SK-N-SH treated with all-trans-retinoic acid at 6 μM for 48 hours (cell line): ENCODE measurements around the gene ALDH1B1.

Experiments used
- CSRNP3 ChIP-seq: fragments of 250-450 bp; sonication (Bioruptor Pico); IDR thresholded peaks from 2 replicates; pipeline ENCODE4 v1.5.1; 2021; ENCODE audit warnings: mild to moderate bottlenecking, moderate library complexity
- ESRRG ChIP-seq: fragments of 250-450 bp; sonication (Bioruptor Pico); IDR thresholded peaks from 2 replicates; pipeline ENCODE4 v1.6.1; 2021; ENCODE audit warnings: mild to moderate bottlenecking
- GLIS3 ChIP-seq: fragments of 250-450 bp; sonication (Bioruptor Pico); IDR thresholded peaks from 2 replicates; pipeline ENCODE4 v1.5.0; 2020; ENCODE audit warnings: mild to moderate bottlenecking, moderate library complexity
- OSR1 ChIP-seq: fragments of 250-450 bp; sonication (Bioruptor Pico); IDR thresholded peaks from 2 replicates; pipeline ENCODE4 v1.8.0; 2022; ENCODE audit warnings: moderate library complexity, mild to moderate bottlenecking, inconsistent platforms
- PATZ1 ChIP-seq: fragments of 250-450 bp; sonication (Bioruptor Pico); IDR thresholded peaks from 2 replicates; pipeline ENCODE4 v1.8.0; 2020; ENCODE audit warnings: mild to moderate bottlenecking, moderate library complexity, borderline replicate concordance
- POU6F1 ChIP-seq: fragments of 250-450 bp; sonication (Bioruptor Pico); IDR thresholded peaks from 2 replicates; pipeline ENCODE4 v1.8.0; 2021; ENCODE audit warnings: low read depth, mild to moderate bottlenecking, moderate library complexity, borderline replicate concordance
- SNAI2 ChIP-seq: fragments of 250-450 bp; sonication (Bioruptor Pico); IDR thresholded peaks from 2 replicates; pipeline ENCODE4 v1.5.0; 2020; ENCODE audit warnings: mild to moderate bottlenecking, moderate library complexity
- ZFP3 ChIP-seq: fragments of 250-450 bp; sonication (Bioruptor Pico); IDR thresholded peaks from 2 replicates; pipeline ENCODE4 v1.5.0; 2020; ENCODE audit warnings: mild to moderate bottlenecking, moderate library complexity
- ZNF8 ChIP-seq: fragments of 450-650 bp; formaldehyde crosslinking; IDR thresholded peaks from 2 replicates; pipeline ENCODE4 v1.5.0; 2020; ENCODE audit warnings: mild to moderate bottlenecking, moderate library complexity

- TF ChIP-seq CSRNP3 (CRISPR knock-in tag) (no peak), ZNF8 (no peak), ESRRG (CRISPR knock-in tag) (no peak), OSR1 (CRISPR knock-in tag) (no peak), GLIS3 (CRISPR knock-in tag) (no peak), ZFP3 (CRISPR knock-in tag) (no peak), POU6F1 (CRISPR knock-in tag) (no peak), PATZ1 (CRISPR knock-in tag) (no peak), SNAI2 (CRISPR knock-in tag) (no peak)
Observed at GRCh38 chr9:38361473-38361850, 31.0 kb upstream of the ALDH1B1 start.
